Measurements from ENCODE around the gene PID1.
"Not testable (repeated sequence)": the region's sequence is repeated elsewhere in the genome, so short reads cannot be mapped to it uniquely, and the experiment has no call there.

PID1 gene

GRCh38 chr2:229210641-229211040 lies 60.4 kb downstream of the PID1 start:
- no peaks in the 10 kb centered on the region for H3K27me3 Mint-ChIP-seq
- no peaks in the 10 kb centered on the region for H3K36me3 Mint-ChIP-seq
- no peak overlapping the region for H3K4me3 Mint-ChIP-seq
- no peaks in the 10 kb centered on the region for H3K4me1 Mint-ChIP-seq (ENCODE audit: low read depth)
- no peak overlapping the region for H3K27ac Mint-ChIP-seq
- H3K9me3 Mint-ChIP-seq (ENCODE audit: low read depth), result peaks cover 11% of the 10 kb centered on the region

- Mint-ChIP-seq H3K4me1 (ENCODE audit: low read depth) (no peaks in the 10 kb centered on the region), H3K9me3 (ENCODE audit: low read depth) (peaks cover 11% of the 10 kb centered on the region), H3K27ac (no peak overlapping the region), H3K4me3 (no peak overlapping the region), H3K36me3 (no peaks in the 10 kb centered on the region), H3K27me3 (no peaks in the 10 kb centered on the region)
Measured at GRCh38 chr2:229206548-229206947, 64.5 kb downstream of the PID1 start.

GRCh38 chr2:229205704-229206103 lies 65.4 kb downstream of the PID1 start:
- peaks cover 11% of the 10 kb centered on the region for H3K9me3 Mint-ChIP-seq (ENCODE audit: low read depth)
- H3K36me3 Mint-ChIP-seq, result no peaks in the 10 kb centered on the region
- H3K4me3 Mint-ChIP-seq, result no peak overlapping the region
- no peaks in the 10 kb centered on the region for H3K27me3 Mint-ChIP-seq
- H3K4me1 Mint-ChIP-seq (ENCODE audit: low read depth), result no peaks in the 10 kb centered on the region
- no peak overlapping the region for H3K27ac Mint-ChIP-seq

GRCh38 chr2:229202646-229203045 lies 68.4 kb downstream of the PID1 start:
- no peaks in the 10 kb centered on the region for H3K4me1 Mint-ChIP-seq (ENCODE audit: low read depth)
- H3K36me3 Mint-ChIP-seq, result no peaks in the 10 kb centered on the region
- peaks cover 7% of the 10 kb centered on the region for H3K9me3 Mint-ChIP-seq (ENCODE audit: low read depth)
- no peak overlapping the region for H3K4me3 Mint-ChIP-seq
- no peak overlapping the region for H3K27ac Mint-ChIP-seq
- H3K27me3 Mint-ChIP-seq, result no peaks in the 10 kb centered on the region

GRCh38 chr2:229201521-229201920 lies 69.6 kb downstream of the PID1 start:
- Mint-ChIP-seq H3K9me3 (ENCODE audit: low read depth) (peaks cover 4% of the 10 kb centered on the region), H3K27me3 (no peaks in the 10 kb centered on the region), H3K27ac (no peak overlapping the region), H3K4me3 (no peak overlapping the region), H3K36me3 (no peaks in the 10 kb centered on the region), H3K4me1 (ENCODE audit: low read depth) (no peaks in the 10 kb centered on the region)

GRCh38 chr2:229199267-229199666 lies 71.8 kb downstream of the PID1 start:
- H3K27ac Mint-ChIP-seq, result no peak overlapping the region
- no peaks in the 10 kb centered on the region for H3K27me3 Mint-ChIP-seq
- H3K9me3 Mint-ChIP-seq (ENCODE audit: low read depth), result no peaks in the 10 kb centered on the region
- H3K36me3 Mint-ChIP-seq, result no peaks in the 10 kb centered on the region
- no peak overlapping the region for H3K4me3 Mint-ChIP-seq
- H3K4me1 Mint-ChIP-seq (ENCODE audit: low read depth), result no peaks in the 10 kb centered on the region

GRCh38 chr2:229196448-229196847 lies 74.6 kb downstream of the PID1 start:
- Mint-ChIP-seq H3K27ac (no peak overlapping the region), H3K4me3 (no peak overlapping the region), H3K36me3 (no peaks in the 10 kb centered on the region), H3K27me3 (no peaks in the 10 kb centered on the region), H3K9me3 (ENCODE audit: low read depth) (no peaks in the 10 kb centered on the region), H3K4me1 (ENCODE audit: low read depth) (no peaks in the 10 kb centered on the region)

- H3K9me3 Mint-ChIP-seq (ENCODE audit: low read depth), result no peaks in the 10 kb centered on the region
- no peak overlapping the region for H3K4me3 Mint-ChIP-seq
Measured at GRCh38 chr2:229195346-229195947, 75.6 kb downstream of the PID1 start.

GRCh38 chr2:229193281-229193680 lies 77.8 kb downstream of the PID1 start:
- Mint-ChIP-seq H3K4me1 (ENCODE audit: low read depth) (no peaks in the 10 kb centered on the region), H3K36me3 (no peaks in the 10 kb centered on the region), H3K4me3 (no peak overlapping the region), H3K9me3 (ENCODE audit: low read depth) (peaks cover 6% of the 10 kb centered on the region), H3K27ac (no peak overlapping the region), H3K27me3 (no peaks in the 10 kb centered on the region)

More at GRCh38 chr2:229195346-229195947, 75.6 kb downstream of the PID1 start:
- Mint-ChIP-seq H3K36me3 (no peaks in the 10 kb centered on the region), H3K27ac (no peak overlapping the region), H3K27me3 (no peaks in the 10 kb centered on the region), H3K4me1 (ENCODE audit: low read depth) (no peaks in the 10 kb centered on the region)

- Mint-ChIP-seq H3K27ac (no peak overlapping the region), H3K27me3 (no peaks in the 10 kb centered on the region), H3K9me3 (ENCODE audit: low read depth) (peaks cover 13% of the 10 kb centered on the region), H3K4me3 (no peak overlapping the region), H3K36me3 (peaks cover 3% of the 10 kb centered on the region), H3K4me1 (ENCODE audit: low read depth) (no peaks in the 10 kb centered on the region)
Measured at GRCh38 chr2:229191413-229191812, 79.7 kb downstream of the PID1 start.

- H3K4me1 Mint-ChIP-seq (ENCODE audit: low read depth); H3K4me3 Mint-ChIP-seq; H3K27ac Mint-ChIP-seq; H3K36me3 Mint-ChIP-seq; H3K27me3 Mint-ChIP-seq: not testable (repeated sequence)
- peaks cover 22% of the 10 kb centered on the region for H3K9me3 Mint-ChIP-seq (ENCODE audit: low read depth)
Measured at GRCh38 chr2:229187123-229187522, 84.0 kb downstream of the PID1 start.

- Mint-ChIP-seq H3K27me3 (no peaks in the 10 kb centered on the region), H3K27ac (no peak overlapping the region), H3K36me3 (no peaks in the 10 kb centered on the region), H3K4me3 (no peak overlapping the region), H3K4me1 (ENCODE audit: low read depth) (no peaks in the 10 kb centered on the region), H3K9me3 (ENCODE audit: low read depth) (peaks cover 9% of the 10 kb centered on the region)
Measured at GRCh38 chr2:229181641-229182040, 89.4 kb downstream of the PID1 start.

- H3K9me3 Mint-ChIP-seq (ENCODE audit: low read depth), result peaks cover 6% of the 10 kb centered on the region
- H3K36me3 Mint-ChIP-seq, result no peaks in the 10 kb centered on the region
- no peak overlapping the region for H3K4me3 Mint-ChIP-seq
- H3K4me1 Mint-ChIP-seq (ENCODE audit: low read depth), result no peaks in the 10 kb centered on the region
- no peaks in the 10 kb centered on the region for H3K27me3 Mint-ChIP-seq
- no peak overlapping the region for H3K27ac Mint-ChIP-seq
Measured at GRCh38 chr2:229180658-229181057, 90.4 kb downstream of the PID1 start.

GRCh38 chr2:229179628-229180027 lies 91.5 kb downstream of the PID1 start:
- H3K4me3 Mint-ChIP-seq, result no peak overlapping the region
- no peaks in the 10 kb centered on the region for H3K27me3 Mint-ChIP-seq
- H3K36me3 Mint-ChIP-seq, result no peaks in the 10 kb centered on the region
- no peaks in the 10 kb centered on the region for H3K4me1 Mint-ChIP-seq (ENCODE audit: low read depth)
- no peak overlapping the region for H3K27ac Mint-ChIP-seq
- H3K9me3 Mint-ChIP-seq (ENCODE audit: low read depth), result peaks cover 4% of the 10 kb centered on the region

- H3K4me3 Mint-ChIP-seq, result no peak overlapping the region
- H3K4me1 Mint-ChIP-seq (ENCODE audit: low read depth), result no peaks in the 10 kb centered on the region
- H3K27me3 Mint-ChIP-seq, result no peaks in the 10 kb centered on the region
Measured at GRCh38 chr2:229178706-229179105, 92.4 kb downstream of the PID1 start.

GRCh38 chr2:229178117-229178516 lies 93.0 kb downstream of the PID1 start:
- H3K9me3 Mint-ChIP-seq (ENCODE audit: low read depth), result peaks cover 9% of the 10 kb centered on the region
- H3K27me3 Mint-ChIP-seq, result no peaks in the 10 kb centered on the region
- no peak overlapping the region for H3K27ac Mint-ChIP-seq
- H3K4me1 Mint-ChIP-seq (ENCODE audit: low read depth), result no peaks in the 10 kb centered on the region
- H3K36me3 Mint-ChIP-seq, result no peaks in the 10 kb centered on the region
- no peak overlapping the region for H3K4me3 Mint-ChIP-seq

More at GRCh38 chr2:229178706-229179105, 92.4 kb downstream of the PID1 start:
- Mint-ChIP-seq H3K27ac (no peak overlapping the region), H3K9me3 (ENCODE audit: low read depth) (peaks cover 9% of the 10 kb centered on the region), H3K36me3 (no peaks in the 10 kb centered on the region)

Data from activated naive CD8-positive, alpha-beta T cell (primary cell).